GM23338 (cell line): ENCODE data around the gene CACNA1B. TPM values are rescaled to one million over a fixed set of nuclear protein-coding genes. Genes with fewer than 3 reads are reported as not detected.

ENCODE experiments used
- ATAC-seq: fragments of 200-7000 bp; cut with Tn5 transposase; 3 replicates; pipeline ENCODE4 v1.9.1; 2020
- DNase-seq: peaks from one replicate; pipeline ENCODE4 v3.0.0-alpha.2; 2015; ENCODE audit warnings: low spot score
- H2AFZ ChIP-seq: fragments of 200-600 bp; sonication (generic); 2 replicates; pipeline ENCODE4 v1.8.0; 2016; ENCODE audit warnings: antibody characterized with exemption, mild to moderate bottlenecking, moderate library complexity
- H3F3A ChIP-seq: fragments of 200-600 bp; sonication (generic); replicated peaks from 2 replicates; pipeline ENCODE4 v1.8.0; 2017; ENCODE audit warnings: antibody characterized with exemption, mixed run types, low read depth
- H3K27ac ChIP-seq: fragments of 200-600 bp; sonication (generic); 2 replicates; pipeline ENCODE4 v1.6.1; 2016; ENCODE audit warnings: low read depth
- H3K27me3 ChIP-seq: fragments of 200-600 bp; sonication (generic); 2 replicates; pipeline ENCODE4 v1.8.0; 2016; ENCODE audit warnings: mild to moderate bottlenecking, mixed run types, moderate library complexity; ENCODE audit not compliant: insufficient read depth
- H3K36me3 ChIP-seq: fragments of 200-600 bp; sonication (generic); 2 replicates; pipeline ENCODE4 v1.8.0; 2016; ENCODE audit warnings: mild to moderate bottlenecking; ENCODE audit not compliant: insufficient read depth
- H3K4me1 ChIP-seq: fragments of 200-600 bp; sonication (generic); 2 replicates; pipeline ENCODE4 v1.8.0; 2016; ENCODE audit warnings: mild to moderate bottlenecking, moderate library complexity; ENCODE audit not compliant: insufficient read depth
- H3K4me2 ChIP-seq: fragments of 200-600 bp; sonication (generic); 2 replicates; pipeline ENCODE4 v1.7.1; 2017; ENCODE audit warnings: mixed run types
- H3K4me3 ChIP-seq: fragments of 200-600 bp; sonication (generic); 2 replicates; pipeline ENCODE4 v1.6.1; 2016; ENCODE audit warnings: mixed run types
- H3K79me2 ChIP-seq: fragments of 200-600 bp; sonication (generic); replicated peaks from 2 replicates; pipeline ENCODE4 v1.8.0; 2017; ENCODE audit warnings: mild to moderate bottlenecking; ENCODE audit not compliant: insufficient read depth
- H3K9me2 ChIP-seq: fragments of 200-600 bp; sonication (generic); 2 replicates; pipeline ENCODE4 v1.8.0; 2017; ENCODE audit not compliant: insufficient read depth
- H4K20me1 ChIP-seq: fragments of 200-600 bp; sonication (generic); replicated peaks from 2 replicates; pipeline ENCODE4 v1.8.0; 2017; ENCODE audit warnings: mild to moderate bottlenecking; ENCODE audit not compliant: insufficient read depth
- H3K27ac Mint-ChIP-seq: 2 replicates; pipeline ENCODE4 v1.8.0; 2020; ENCODE audit warnings: inconsistent platforms, mild to moderate bottlenecking, moderate library complexity, mixed read lengths
- H3K27me3 Mint-ChIP-seq: 3 replicates; pipeline ENCODE4 v1.8.0; 2022; ENCODE audit warnings: low read depth, mild to moderate bottlenecking, moderate library complexity, mixed read lengths, inconsistent platforms; ENCODE audit not compliant: insufficient read depth, poor library complexity
- H3K36me3 Mint-ChIP-seq: 3 replicates; pipeline ENCODE4 v1.8.0; 2021; ENCODE audit warnings: low read depth, mild to moderate bottlenecking, inconsistent platforms, moderate library complexity, mixed read lengths
- H3K4me1 Mint-ChIP-seq: 3 replicates; pipeline ENCODE4 v1.8.0; 2020; ENCODE audit warnings: mild to moderate bottlenecking, inconsistent platforms, mixed read lengths
- H3K4me3 Mint-ChIP-seq: 3 replicates; pipeline ENCODE4 v1.8.0; 2021; ENCODE audit warnings: moderate library complexity, mild to moderate bottlenecking, inconsistent platforms, mixed read lengths
- H3K9me3 Mint-ChIP-seq: 3 replicates; pipeline ENCODE4 v1.8.0; 2020; ENCODE audit warnings: moderate library complexity, mild to moderate bottlenecking, inconsistent platforms, mixed read lengths
- CREB1 ChIP-seq: fragments of 250-450 bp; sonication (Bioruptor Pico); IDR thresholded peaks from 2 replicates; pipeline ENCODE4 v1.5.0; 2020; ENCODE audit warnings: low read depth, mild to moderate bottlenecking, moderate library complexity
- EZH2 ChIP-seq: fragments of 200-600 bp; sonication (generic); IDR thresholded peaks from one replicate; pipeline ENCODE4 v1.8.0; 2017; ENCODE audit warnings: antibody characterized with exemption, mild to moderate bottlenecking, low read depth; ENCODE audit not compliant: unreplicated experiment
- EZH2phosphoT487 ChIP-seq: fragments of 200-600 bp; sonication (generic); IDR thresholded peaks from one replicate; pipeline ENCODE4 v1.8.1; 2018; ENCODE audit warnings: antibody characterized with exemption; ENCODE audit not compliant: unreplicated experiment
- NANOG ChIP-seq: IDR thresholded peaks from 2 replicates; pipeline ENCODE4 v1.6.1; 2016; ENCODE audit warnings: antibody characterized with exemption, borderline replicate concordance
- REST ChIP-seq: IDR thresholded peaks from one replicate; pipeline ENCODE4 v1.6.1; 2018; ENCODE audit warnings: antibody characterized with exemption; ENCODE audit not compliant: unreplicated experiment
- STAT1 ChIP-seq: IDR thresholded peaks from one replicate; pipeline ENCODE4 v1.6.1; 2016; ENCODE audit warnings: antibody characterized with exemption; ENCODE audit not compliant: unreplicated experiment
- ZNF114 ChIP-seq: fragments of 250-450 bp; sonication (Bioruptor Pico); IDR thresholded peaks from 2 replicates; pipeline ENCODE4 v1.5.0; 2020; ENCODE audit warnings: mild to moderate bottlenecking, moderate library complexity
- ZNF331 ChIP-seq: fragments of 250-450 bp; sonication (Bioruptor Pico); IDR thresholded peaks from 2 replicates; pipeline ENCODE4 v1.5.0; 2020; ENCODE audit warnings: low read depth, mild to moderate bottlenecking, moderate library complexity
- ZNF462 ChIP-seq: fragments of 250-450 bp; sonication (Bioruptor Pico); IDR thresholded peaks from 2 replicates; pipeline ENCODE4 v1.5.0; 2020; ENCODE audit warnings: mild to moderate bottlenecking, moderate library complexity
- polyA plus RNA-seq: library from polyadenylated mRNA; unstranded; fragments of >200 nt; fragmentation: Nextera tagmentation; extraction: Ambion mirVana; gene quantifications from 2 replicates; pipeline ENCODE4 v1.2.1, GENCODE V29; 2016
- total RNA-seq: library from RNA; depleted of rRNA; stranded (reverse); fragments of >200 nt; shearing (Covaris generic); gene quantifications from 2 replicates; pipeline ENCODE4 v1.2.3, GENCODE V29; 2014

Gene CACNA1B
- total and polyA plus RNA-seq, 2 experiments from 2014 or later: 1.1 to 10.4 TPM

GRCh38 chr9:138075961-138076649 is 198.5 kb downstream of the CACNA1B start:
- no peak overlapping the region for H3K4me3 ChIP-seq
- ATAC-seq (no peak), DNase-seq (no peak)
- Mint-ChIP-seq H3K36me3 (peaks cover 34% of the 10 kb centered on the region), H3K27ac (no peak overlapping the region), H3K4me3 (no peak overlapping the region), H3K9me3 (no peaks in the 10 kb centered on the region; the same call in 2 of the 3 replicates), H3K4me1 (peaks cover 23% of the 10 kb centered on the region), H3K27me3 (peaks cover 8% of the 10 kb centered on the region)
- H3K27ac ChIP-seq: no peak overlapping the region
- TF ChIP-seq REST (no peak), ZNF331 (CRISPR knock-in tag) (no peak), STAT1 (no peak), ZNF114 (CRISPR knock-in tag) (no peak), EZH2 (no peak), NANOG (no peak), EZH2phosphoT487 (no peak), CREB1 (CRISPR knock-in tag) (no peak)
- no peaks in the 10 kb centered on the region for H3K79me2 ChIP-seq
- 0 out of 2 replicates have a peak, but pooled peaks cover 2% of the 10 kb centered on the region for H3F3A ChIP-seq
- no peaks in the 10 kb centered on the region for H3K9me2 ChIP-seq
- H2AFZ ChIP-seq: no peak overlapping the region
- H3K27me3 ChIP-seq: no peaks in the 10 kb centered on the region
- no peaks in the 10 kb centered on the region for H4K20me1 ChIP-seq
- H3K4me2 ChIP-seq: no peak overlapping the region
- 0 out of 2 replicates have a peak, but pooled peaks cover 7% of the 10 kb centered on the region for H3K4me1 ChIP-seq
- no peaks in the 10 kb centered on the region for H3K36me3 ChIP-seq

GRCh38 chr9:138076650-138077009 is 199.0 kb downstream of the CACNA1B start:
- Mint-ChIP-seq H3K27me3 (peaks cover 6% of the 10 kb centered on the region), H3K36me3 (peaks cover 39% of the 10 kb centered on the region), H3K4me3 (no peak overlapping the region), H3K4me1 (peaks cover 22% of the 10 kb centered on the region), H3K9me3 (no peaks in the 10 kb centered on the region; the same call in 2 of the 3 replicates), H3K27ac (no peak overlapping the region)
- Histone ChIP-seq H3K4me3 (no peak overlapping the region), H3K27me3 (no peaks in the 10 kb centered on the region), H3K4me1 (0 out of 2 replicates have a peak, but pooled peaks cover 7% of the 10 kb centered on the region), H3F3A (0 out of 2 replicates have a peak, but pooled peaks cover 2% of the 10 kb centered on the region), H3K79me2 (no peaks in the 10 kb centered on the region), H3K27ac (no peak overlapping the region), H3K4me2 (no peak overlapping the region), H3K36me3 (no peaks in the 10 kb centered on the region), H3K9me2 (no peaks in the 10 kb centered on the region), H4K20me1 (no peaks in the 10 kb centered on the region), H2AFZ (no peak overlapping the region)
- no peak for DNase-seq
- no peak for ATAC-seq
- TF ChIP-seq STAT1 (no peak), NANOG (no peak), CREB1 (CRISPR knock-in tag) (no peak), ZNF462 (CRISPR knock-in tag) (no peak)
